GM19099 (cell line): ENCODE measurements around the gene ZBTB20.

Experiments used
- POLR2A ChIP-seq: IDR thresholded peaks from 3 replicates; pipeline ENCODE4 v1.6.1; 2011; ENCODE audit warnings: low read depth; ENCODE audit not compliant: insufficient read length; ENCODE audit errors: extremely low read depth

ZBTB20 gene

DNA sequence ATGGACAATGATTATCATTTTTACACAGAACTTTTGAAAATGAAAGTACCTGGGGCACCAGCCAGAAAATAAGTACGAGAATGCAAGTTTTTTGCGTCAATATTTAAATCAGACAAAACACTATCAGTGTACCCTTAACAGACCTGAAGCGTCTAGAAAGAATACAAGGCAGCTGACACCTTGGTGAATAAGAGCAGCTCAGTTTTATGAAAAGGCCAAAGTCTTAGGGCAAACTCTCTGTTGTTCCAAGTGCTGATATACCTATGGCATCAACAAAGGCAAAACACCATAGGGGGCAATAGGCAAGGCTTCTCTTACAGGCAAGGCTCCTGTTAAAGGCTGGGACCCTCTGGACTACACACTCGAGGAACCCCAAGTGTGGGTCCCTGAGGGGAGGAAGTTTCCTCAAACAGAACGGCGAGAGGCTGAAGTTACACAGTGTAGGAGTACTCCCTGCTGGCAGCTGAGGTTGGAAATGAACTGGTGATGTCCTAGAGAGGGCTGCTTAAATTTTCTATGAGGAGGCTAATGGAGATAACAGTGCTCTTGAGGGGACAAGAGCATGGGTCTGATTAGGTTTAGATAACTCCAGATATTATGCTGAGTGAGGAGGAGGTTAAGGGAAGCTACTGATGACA lies 562.2 kb downstream of the ZBTB20 start:
- no peak for TF ChIP-seq POLR2A

DNA sequence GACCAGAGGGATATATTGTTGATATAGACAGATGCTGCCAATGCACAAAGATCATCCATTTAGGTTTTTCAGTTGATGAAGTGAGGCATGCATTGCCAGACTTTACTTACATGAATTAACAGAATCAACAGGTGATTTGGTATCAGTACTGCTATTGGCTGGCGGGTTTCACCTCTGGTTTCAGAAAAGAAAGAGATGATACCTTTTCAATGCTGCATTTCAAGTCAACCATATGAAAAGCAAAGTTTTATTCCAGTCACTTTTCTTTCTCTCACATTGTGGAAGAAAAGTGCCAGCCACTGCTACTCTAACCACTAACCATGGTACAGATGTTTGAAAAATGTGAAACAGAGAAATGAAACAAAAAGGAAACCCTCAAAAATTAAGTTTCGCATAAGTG lies 564.2 kb downstream of the ZBTB20 start:
- no peak for TF ChIP-seq POLR2A

- no peak for TF ChIP-seq POLR2A
Measured at GRCh38 chr3:114572364-114573062, 574.6 kb downstream of the ZBTB20 start.

DNA sequence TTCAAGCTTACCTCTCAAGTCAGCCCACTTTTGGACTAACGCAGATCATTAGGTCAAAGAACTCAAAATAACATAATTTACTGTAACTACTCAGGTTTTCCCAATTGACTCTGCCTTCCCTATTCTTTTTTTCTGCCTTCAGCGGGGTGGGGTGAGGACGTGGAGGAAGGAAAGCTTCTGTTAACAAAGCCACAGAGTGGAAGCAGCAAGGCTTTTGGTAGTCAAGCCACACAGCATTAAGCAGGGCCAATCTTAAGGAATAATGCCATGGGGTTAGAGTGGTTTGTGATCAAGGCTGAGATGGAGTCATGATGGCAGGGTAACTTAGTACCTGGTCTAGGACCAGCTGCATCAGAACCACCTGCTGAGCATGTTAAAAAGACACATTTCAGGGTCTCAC lies 575.7 kb downstream of the ZBTB20 start:
- TF ChIP-seq POLR2A, result no peak

- no peak for TF ChIP-seq POLR2A
Measured at GRCh38 chr3:114569186-114569585, 577.9 kb downstream of the ZBTB20 start.

- no peak for TF ChIP-seq POLR2A
Measured at GRCh38 chr3:114567771-114568170, 579.3 kb downstream of the ZBTB20 start.

GRCh38 chr3:114566767-114567166 lies 580.3 kb downstream of the ZBTB20 start:
- TF ChIP-seq POLR2A, result no peak

DNA sequence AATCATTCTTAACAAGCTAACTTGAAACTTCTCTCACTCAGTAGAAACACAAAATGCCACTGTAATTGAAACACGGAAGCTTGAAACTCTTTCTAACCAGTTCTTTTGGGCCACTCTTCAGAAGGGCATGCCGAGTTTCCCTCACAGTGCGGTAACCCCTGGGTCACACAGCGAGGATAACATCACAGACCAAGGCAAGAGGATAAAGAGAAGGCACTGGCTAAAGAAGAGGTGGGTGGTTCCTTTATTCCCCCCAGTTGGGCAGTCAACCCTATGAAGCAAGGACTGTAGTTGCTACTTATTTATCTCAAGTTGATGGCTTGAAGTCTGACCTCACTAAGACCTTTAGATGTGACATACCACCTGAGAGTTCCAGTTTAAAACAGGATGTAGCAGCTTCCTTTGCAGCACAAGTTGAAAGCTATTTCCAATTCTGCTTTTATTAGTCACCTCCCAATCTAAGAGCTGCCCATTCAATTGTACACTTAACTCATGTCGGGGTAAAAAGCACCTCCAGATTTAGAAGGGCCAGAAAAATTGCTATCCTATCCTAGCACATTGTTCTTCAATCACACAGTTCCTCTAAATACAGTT lies 580.8 kb downstream of the ZBTB20 start:
- no peak for TF ChIP-seq POLR2A

GRCh38 chr3:114565216-114565615 lies 581.9 kb downstream of the ZBTB20 start:
- no peak for TF ChIP-seq POLR2A

DNA sequence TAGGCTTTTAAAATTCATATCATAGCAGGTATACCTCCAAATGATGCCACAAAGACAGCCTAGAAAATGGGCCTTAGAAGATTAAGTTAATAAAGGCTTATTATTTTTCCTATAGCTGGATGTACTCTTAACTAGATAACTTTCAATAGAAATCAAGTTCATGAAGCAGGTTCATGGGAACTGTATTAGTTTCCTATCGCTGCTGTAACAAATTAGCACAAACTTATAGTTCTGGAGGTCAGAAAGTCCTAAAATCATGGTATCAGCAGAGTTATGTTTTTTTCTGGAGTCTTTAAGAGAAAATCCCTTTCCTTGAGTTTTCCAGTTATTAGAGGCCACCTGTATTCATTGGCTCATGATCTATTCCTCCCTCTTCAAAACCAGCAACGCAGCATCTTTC lies 583.4 kb downstream of the ZBTB20 start:
- no peak for TF ChIP-seq POLR2A

DNA sequence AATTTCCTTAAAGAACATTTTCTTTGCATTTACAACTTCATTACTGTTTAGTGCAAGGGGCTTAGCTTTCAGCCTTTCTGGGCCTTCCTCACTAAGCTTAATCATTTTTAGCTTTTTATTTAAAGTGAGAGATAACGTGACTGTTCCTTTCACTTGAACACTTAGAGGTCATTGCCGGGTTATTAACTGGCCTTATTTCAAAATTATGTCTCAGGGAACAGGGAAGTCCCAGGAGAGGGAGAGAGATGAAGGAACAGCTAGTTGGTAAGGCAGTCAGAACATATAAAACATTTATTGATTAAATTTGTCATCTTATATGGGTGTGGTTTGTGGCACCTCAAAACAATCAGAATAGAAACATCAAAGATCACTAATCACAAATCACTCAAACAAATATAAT lies 584.5 kb downstream of the ZBTB20 start:
- TF ChIP-seq POLR2A, result no peak

GRCh38 chr3:114558271-114558670 lies 588.8 kb downstream of the ZBTB20 start:
- no peak for TF ChIP-seq POLR2A

GRCh38 chr3:114557791-114558190 lies 589.3 kb downstream of the ZBTB20 start:
- no peak for TF ChIP-seq POLR2A

- no peak for TF ChIP-seq POLR2A
Measured at GRCh38 chr3:114556657-114557213, 590.4 kb downstream of the ZBTB20 start.

DNA sequence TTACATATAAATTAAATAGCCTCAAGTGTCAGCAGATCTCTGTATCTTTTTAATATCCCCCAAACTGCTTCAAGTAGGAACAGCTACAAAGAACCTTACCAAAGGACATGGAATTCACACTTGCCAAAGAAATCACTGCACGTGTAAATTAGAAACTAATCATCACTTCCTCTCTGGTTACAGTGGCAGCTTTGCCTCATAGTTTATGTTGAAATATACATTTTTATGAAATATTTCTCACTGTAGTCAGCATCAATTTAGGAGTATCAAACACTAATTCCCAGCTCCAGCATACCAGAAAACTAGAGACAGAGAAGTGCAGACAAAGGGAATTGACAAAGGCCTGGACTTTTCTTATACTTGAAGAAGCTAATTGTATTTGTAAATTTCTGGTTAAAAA lies 592.4 kb downstream of the ZBTB20 start:
- TF ChIP-seq POLR2A, result no peak

- no peak for TF ChIP-seq POLR2A
Measured at GRCh38 chr3:114553949-114554593, 593.0 kb downstream of the ZBTB20 start.

DNA sequence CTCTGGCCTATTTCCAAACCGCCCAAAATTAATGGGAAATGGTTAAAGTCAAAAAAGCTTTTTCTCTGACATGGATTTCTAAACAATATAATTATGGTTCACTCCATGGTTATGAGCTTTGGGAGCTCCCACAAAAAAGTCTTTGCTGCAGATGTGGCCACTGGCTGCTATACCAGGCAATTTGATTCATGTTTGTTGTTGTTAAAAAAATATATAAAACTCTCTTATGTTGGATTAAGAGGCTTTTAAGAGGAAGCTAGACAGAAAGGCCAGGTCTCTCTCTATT lies 594.6 kb downstream of the ZBTB20 start:
- TF ChIP-seq POLR2A, result no peak
